Measurements from ENCODE around the gene CHCHD6.

The CHCHD6 gene

DNA sequence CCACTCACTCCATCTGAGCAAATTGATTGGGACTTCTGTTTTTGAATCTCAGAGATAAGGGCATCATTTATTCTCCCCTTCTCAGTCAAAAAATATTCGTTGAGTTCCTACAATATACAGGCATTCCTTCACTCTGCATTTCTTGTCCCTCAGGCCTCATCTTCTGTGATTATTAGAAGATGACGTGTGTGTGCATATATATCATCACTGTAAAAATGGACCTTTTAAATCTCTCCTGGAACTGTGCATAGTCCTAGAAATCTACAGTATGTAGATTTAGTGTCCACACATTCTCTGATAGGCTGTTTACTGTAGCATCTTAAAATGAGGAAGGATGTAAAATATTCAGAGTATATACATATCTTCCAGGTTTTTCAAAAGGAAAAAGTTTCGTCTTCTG, 235.7 kb downstream of the CHCHD6 start:
- no peak for DNase-seq (ENCODE audit: low read depth in 2 of 2)

DNA sequence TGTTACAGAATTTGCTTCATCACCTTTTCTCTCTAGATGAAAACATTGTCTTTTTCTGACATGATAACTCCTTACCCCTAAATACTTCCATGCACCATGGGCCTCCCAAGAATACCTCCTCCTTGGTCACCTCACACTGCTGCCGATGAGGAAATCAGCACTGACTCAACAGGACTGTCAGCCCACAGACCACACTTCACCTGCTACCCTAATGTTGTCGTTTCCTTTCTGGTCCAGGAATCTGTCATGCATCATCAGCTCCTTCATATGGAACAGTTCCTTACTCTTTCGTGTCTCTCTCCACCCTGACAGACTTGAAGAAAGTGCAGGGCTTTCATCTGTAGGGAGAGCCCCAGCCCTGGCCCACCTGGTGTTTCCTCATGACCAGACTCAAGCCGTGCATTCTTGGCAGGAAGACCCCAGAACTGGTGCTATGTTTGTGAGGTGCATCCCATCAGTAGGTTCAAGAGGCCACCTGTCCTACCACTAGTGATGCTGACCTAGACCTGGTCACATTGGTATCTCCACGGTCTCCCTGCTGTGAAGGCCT, 237.8 kb downstream of the CHCHD6 start:
- DNase-seq (ENCODE audit: low read depth in 2 of 2) = no peak

DNA sequence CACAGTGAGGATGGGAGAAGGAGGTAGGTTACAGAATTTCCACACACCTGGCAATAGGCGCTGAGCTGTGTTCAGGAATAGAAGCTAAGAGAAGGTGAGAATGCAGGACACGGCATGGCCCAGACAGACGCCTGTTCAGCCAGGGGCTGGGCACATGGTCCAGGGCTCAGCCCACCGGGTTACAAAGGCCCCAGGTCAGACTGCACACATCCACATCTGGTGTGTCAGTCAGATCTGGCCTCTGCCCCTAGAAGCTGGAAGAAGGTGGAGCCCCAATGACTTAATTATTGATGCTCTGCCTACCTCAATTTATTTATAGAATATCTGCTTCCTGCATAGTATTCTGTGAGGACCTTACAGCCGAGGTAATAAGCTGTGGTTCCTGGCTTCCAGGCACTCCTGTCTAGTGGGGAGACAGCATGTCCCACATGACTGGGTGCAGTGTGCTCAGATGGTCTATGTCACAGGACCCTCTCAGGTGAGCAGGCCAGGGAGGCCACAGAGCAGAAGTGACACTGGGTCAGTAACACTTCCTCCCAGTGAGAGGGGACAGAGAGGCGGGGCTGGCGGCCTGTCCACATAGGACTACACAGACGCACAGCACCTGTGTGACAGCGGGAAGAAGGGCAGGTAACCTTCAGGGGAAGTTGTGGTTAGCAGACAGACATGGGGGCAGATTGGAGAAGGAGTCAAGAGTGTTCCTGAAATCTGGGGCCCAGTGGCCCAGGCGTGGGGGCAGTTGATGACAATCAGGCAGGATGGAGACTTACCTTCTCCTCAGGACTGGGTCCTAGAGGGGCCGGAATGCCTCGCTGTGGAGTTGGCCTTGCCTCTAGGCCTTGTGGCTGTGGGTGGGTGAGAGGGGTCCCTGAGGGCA, 240.3 kb downstream of the CHCHD6 start:
- no peak for DNase-seq (ENCODE audit: low read depth in 2 of 2)

DNA sequence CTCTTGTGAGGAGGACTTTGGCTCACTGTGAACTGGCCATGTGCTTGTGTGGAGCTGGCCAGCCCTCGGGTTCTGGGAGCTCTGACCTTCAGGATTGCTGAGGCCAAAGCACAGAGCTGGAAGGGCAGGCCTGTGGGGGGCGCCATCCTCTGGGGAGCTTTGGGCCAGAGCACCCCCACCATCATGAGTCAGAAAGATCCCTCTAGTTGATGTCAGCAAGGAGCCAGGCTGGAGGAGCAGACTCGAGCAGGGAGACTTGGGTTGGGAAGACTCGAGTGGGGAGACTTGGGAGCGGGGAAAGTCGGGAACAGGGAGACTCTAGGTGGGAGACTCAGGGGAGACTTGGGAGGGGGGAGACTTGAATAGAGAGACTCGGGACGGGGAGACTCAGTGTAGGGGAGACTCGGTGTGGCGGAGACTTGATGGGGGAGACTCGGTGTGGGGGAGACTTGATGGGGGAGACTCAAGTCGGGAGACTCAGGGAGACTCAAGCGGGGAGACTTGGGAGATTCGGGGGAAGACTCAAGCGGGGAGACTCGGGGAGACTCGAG, 241.2 kb downstream of the CHCHD6 start:
- no peak for DNase-seq (ENCODE audit: low read depth in 2 of 2)

DNA sequence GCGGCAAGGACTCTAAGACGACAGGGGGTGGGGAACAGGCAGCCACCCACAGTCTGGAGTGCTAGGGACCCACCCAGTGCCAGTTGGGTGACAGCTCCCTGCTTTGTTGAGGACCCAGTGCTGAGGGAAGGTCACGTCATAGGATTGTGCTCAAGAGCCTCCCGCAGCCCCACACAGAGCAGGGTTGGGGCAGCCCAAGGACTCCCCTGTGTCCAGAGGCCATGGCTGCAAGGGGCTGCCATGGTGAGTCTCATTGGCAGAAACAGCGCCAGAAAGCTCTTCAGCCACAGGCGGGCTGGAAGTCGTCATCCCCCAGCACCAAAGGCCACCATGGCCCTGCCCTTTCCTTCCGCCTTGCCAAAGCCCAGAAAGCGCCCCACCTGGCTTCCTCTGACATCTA, 241.9 kb downstream of the CHCHD6 start:
- DNase-seq (ENCODE audit: low read depth in 2 of 2) = no peak

DNA sequence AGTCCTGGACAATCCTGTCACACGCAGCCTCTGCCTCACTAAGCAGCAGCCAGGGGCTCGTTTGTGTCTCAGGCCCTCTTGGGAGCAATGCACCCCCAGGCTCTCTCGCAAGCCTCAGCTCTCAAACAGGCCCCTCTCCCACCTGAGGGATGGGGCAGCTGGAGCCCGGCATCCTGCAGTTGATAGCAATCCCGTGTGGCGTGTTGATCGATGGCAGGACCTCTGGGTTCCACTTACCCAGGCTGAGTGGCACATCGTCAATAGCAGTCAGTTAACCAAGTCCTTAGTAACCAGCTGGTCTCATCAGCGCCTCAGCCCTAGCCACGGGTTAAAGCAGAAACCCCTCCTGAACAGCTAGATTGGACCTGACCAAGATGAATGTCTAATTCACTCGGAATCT, 242.4 kb downstream of the CHCHD6 start:
- no peak for DNase-seq (ENCODE audit: low read depth in 2 of 2)

DNA sequence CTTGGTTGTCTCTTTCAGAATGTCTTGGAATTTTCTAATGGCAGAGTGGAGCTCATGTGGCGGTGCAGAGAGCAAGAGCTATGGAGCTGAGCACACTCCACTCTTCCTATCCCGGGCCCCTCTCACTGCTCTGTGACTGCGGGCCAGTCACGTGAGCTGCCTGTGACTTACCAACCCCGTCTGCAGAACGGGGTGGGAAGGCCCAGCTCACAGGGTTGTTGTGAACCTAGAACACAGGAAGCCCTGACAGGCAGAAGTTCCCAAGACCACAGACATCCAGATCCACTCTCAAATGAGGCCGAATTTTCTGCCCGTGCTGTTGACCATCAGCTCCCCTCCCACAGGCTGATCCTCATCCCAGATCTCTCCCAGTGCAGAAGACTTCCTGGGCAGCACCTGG, 243.4 kb downstream of the CHCHD6 start:
- DNase-seq (ENCODE audit: low read depth in 2 of 2) = no peak

DNA sequence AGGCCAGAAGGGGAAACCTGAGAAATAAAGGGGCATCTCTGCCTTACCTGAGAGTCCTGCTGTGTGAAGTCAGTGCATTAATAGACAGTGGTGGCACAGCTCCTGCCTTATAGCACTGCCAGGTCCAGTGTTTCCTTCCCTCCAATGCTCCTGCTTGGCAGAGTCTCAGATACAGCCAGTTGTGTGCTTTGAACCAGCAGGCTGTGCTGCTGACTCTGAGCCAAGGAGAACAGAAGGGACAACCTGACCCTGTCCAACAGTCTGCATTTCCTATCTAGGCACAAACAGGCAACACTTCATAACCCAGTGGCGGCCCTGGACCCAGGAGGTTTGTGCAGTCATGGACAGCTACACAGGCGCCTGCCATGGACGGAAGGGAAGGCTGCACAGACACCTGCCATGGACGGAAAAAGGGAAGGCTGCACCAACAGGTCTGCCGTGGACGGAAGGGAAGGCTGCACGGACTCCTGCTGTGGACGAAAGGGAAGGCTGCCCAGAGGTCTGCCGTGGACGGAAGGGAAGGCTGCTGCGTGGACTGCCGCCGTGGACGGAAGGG, 245.0 kb downstream of the CHCHD6 start:
- no peak for DNase-seq (ENCODE audit: low read depth in 2 of 2)

DNA sequence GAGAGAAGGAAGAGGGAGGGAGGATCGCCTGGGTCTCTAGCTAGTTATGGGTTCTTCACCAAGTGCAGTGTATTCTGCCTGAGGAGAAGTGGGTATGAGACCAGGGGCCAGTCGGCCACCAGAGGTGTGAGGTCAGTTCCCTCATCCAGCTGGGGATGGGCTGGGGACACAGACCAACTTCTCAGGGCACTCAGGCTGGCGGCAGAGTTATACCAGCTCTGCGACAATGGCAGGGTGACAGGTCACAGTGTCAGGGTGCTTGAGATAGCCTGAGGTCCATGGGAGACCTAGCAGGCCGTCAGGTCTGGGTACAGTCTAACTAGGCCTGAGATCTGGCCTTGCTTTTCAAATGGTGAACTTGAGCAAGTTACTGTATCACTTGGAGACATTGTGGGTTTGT, 247.5 kb downstream of the CHCHD6 start:
- DNase-seq (ENCODE audit: low read depth in 2 of 2) = no peak

DNA sequence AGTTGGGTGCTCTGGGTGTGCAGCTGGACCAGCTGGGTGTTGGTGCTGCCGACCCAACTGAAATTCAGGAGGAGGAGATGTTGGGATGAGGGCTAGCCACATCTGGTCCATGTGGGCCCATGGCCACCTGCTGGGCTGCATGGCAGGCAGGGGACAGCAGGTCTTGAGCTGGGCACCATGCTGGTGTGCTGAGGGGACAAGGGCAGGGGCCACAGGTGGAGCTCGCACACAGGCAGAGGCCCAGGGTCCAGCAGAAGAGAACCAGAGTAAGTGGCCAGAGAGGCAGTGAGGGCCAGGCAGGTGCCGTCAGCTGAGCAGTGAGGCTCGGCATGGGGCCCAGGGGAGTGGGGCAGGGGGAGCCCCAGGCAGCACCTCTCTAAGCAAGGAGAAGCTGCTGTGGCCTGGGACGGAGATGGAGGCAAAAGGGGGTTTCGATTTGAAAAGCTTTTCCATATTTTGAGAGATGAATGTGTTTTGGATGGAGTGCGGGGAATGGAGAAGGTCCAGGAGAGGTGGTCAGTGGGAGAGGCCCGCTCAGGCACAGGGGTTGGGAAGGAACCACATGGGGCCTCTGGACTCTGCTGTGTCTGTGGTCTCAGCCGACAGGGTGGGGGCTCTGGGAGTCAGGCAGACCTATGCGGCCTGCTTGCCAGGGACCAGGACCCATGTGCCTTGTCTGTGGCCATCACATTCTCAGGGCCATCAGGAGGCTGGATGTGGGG, 248.4 kb downstream of the CHCHD6 start:
- DNase-seq (ENCODE audit: low read depth in 2 of 2) = no peak

DNA sequence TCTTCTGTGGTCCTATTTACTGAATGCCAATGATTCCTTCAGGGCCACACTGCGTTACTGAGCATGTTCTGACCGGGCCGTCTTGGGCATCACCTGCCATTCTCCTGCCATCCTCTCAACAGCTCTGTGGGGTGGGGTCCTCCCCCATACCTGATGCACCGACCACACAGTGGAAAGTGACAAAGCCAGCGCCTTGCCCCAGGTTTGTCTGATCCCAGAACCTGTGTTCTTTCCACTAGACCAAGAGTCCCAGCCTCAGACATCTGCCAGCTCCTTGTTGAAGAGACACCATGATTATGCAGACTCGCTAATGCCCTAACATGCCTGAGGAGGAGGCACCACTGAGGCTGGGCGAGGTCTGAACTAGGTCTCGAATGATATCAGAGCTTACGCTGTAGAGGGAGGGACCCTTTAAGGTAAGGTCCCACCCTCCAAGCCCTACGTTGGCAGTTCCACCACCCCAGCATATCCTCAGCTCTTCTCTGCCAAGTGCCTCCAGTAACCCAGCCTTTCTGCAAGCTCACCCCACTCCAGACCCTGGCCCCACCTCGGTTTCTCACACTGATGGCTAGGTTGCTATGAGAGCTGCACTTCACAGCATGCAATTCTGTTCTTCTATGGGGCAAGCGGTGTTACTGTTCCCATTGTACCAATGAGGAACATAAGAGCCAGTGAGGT, 249.1 kb downstream of the CHCHD6 start:
- no peak for DNase-seq (ENCODE audit: low read depth in 2 of 2)

DNA sequence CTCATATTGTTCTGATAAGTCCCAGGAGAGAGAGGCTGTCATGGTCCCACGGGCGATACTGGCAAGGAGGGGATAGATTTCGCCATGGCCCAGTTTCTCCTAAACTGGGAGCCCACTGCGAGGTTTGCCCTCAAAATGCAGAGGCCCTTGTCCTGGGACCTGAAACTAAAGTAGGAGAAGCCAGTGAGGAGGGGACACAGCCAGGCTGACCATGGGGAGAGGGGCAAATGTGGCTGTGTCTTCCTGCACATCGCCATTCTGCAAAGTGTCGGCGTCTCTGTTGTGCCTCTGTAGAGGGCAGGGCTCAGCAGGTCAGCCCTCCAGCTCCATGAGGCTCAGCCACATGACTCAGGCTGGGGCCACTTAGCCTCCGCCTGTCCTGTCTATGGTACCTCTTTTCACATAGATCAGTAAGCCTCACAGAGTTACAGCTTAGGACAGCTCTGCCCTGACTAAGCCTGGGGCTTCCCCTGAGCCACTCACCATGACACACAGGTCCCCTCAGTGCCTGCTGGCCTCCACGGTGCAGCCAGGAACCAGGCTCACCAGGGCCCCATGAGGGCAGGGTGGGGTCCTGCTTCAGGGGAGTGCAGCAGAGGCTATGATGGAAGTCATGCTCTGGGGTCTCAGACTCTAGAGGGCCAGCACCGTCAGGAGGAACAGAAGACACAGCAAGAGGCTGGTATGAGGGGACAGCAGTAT, 250.3 kb downstream of the CHCHD6 start:
- DNase-seq (ENCODE audit: low read depth in 2 of 2) = no peak

DNA sequence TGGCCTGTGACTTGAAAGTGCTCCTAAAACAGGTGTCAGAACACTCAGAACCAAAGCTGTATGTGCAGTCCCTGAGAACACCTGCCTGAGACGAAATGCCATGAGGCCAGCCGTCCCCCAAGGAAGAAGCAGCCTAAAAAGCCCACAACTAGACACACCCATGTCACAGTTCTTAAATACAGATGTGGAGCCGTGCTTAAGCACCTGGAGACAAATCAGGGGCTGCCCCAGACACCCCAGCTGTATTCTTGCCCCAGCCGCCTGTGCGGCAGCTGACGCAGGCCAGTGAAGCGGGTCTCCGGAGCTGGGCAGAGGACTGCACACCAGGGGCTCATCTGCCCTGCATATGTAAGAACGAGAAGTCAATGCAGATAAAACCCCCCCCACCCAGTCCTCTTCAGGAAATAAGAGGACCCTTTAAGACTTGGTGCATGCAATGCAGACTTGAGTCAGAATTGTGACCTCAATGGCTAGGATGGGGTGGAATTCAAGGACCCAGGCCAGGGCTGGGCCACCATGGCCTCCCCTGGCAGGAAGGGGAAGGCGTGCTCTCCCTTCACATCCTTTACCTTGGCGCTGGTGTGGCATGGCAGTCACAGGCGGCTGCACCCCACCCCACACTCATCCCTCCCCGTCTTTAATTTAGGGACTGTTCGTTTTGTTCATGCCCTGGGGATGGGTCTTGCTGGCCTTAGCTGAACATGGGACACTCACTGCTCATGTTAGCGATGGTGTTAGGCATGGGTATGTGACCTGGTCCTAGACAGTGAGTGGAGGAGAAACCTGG, 251.2 kb downstream of the CHCHD6 start:
- no peak for DNase-seq (ENCODE audit: low read depth in 2 of 2)

DNA sequence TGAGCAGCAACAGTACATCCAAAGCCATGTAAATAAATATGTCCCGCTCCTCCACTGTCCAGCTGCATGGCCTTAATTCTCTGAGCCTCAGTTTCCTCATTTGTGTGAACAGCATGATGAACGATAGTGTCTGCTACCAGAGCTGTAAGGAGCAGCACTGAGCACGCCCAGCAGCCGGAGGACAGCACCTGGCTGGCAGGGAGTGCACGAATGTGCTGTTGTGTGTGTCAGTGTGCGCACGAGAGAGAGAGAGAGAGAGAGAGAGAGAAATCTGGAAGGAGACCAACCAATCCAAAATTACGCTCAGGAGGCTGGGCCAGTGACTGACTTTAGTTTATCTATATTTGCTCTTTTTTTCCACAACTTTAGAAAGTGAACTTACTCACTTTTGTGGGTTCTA, 252.3 kb downstream of the CHCHD6 start:
- no peak for DNase-seq (ENCODE audit: low read depth in 2 of 2)

DNA sequence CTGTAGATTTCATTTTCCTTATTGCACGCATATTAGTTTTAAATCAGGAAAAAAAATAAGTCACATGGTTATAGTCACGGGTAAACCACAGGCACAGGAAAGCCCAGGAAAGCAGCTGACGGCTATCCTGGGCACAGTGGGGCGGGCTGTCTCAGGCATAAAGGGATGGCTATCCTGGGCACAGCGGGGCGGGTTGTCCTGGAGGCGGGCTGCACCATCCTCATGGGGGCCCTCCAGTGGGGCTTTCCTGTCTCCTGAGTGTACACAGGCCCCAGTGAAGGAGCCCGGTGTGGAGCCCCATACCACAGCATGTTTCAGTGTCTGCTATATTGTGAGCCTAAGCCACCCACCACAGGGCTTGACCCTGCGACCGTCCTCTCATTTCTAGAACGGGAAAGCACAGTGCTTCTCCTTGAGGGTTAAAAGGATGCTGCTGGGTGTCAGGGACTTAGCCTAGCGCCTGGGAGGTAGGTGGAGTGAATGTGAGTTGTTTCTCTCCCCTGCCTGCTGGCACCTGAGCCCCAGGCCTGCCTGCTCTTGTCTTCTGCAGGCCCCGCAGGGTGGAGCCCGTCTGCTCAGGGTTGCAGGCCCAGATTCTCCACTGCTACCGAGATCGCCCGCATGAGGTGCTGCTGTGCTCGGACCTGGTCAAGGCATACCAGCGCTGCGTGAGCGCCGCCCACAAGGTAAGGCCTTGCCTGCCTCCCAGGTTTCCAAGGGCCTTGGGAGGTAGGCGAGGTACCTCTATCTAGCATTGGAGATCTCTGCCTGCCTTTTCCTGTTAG, 253.0 kb downstream of the CHCHD6 start:
- DNase-seq (ENCODE audit: low read depth in 2 of 2) = no peak

DNA sequence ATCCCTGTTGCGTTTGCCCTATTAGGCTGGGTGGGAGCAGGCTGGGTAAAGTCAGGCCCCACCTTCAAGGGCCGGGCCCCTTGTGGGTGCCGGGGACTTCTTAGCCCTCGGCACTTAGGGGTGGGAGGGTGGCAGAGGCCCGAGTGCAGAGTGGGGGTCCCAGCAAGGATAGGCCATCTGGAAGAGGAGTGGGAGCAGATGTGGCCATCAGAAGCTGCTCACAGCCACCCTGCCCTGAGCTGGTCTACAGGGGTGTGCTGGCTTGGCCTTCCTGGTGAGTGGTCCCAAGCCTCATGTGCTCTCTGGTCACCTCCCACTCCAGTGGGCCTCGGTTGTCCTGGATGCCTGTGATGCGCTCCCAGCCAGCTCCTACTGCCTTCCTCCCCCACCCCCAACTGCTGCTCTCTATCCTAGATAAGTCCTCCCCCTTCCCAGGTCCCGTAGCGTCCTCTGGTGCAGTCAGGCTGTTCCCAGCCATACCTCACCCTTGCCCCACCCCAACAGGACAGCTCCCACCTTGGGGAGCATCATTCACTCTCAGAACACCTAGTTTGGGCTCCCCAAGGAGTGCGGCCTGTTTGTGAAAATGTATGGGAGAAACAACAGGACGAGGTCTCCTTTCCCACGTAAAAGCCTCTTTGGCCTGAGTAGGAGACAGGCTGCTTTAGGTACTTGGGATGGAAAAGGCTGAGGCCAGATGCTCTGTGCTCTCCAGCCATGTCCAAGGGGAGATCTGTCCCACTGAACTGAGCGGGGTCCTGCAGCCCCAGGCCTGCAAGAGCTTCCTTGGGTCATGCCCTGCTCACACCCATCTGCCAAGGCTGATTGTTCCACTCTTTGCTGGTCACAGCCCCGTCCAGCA, 254.0 kb downstream of the CHCHD6 start:
- no peak for DNase-seq (ENCODE audit: low read depth in 2 of 2)

DNA sequence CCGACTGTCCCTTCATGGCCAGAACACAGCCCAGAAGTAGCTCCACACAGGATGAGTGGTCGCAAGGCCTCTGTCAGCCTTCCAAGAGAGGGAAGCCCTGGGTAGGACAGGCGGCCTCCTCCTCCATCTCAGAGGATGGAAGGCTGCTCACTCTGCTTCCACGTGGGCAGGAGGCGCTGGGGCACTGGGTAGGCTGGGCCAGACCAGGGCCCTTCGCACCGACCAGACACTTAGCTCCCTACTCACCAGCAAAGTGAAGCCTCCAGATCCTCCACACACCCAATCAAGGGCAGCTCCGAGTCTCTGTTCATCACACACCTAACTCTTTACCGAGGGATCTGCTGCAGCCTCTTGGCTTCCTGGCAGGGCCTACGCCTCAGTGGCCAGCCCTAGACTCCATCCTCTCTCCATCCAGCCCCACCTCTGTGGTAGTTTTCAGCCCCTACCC, 254.6 kb downstream of the CHCHD6 start:
- no peak for DNase-seq (ENCODE audit: low read depth in 2 of 2)

DNA sequence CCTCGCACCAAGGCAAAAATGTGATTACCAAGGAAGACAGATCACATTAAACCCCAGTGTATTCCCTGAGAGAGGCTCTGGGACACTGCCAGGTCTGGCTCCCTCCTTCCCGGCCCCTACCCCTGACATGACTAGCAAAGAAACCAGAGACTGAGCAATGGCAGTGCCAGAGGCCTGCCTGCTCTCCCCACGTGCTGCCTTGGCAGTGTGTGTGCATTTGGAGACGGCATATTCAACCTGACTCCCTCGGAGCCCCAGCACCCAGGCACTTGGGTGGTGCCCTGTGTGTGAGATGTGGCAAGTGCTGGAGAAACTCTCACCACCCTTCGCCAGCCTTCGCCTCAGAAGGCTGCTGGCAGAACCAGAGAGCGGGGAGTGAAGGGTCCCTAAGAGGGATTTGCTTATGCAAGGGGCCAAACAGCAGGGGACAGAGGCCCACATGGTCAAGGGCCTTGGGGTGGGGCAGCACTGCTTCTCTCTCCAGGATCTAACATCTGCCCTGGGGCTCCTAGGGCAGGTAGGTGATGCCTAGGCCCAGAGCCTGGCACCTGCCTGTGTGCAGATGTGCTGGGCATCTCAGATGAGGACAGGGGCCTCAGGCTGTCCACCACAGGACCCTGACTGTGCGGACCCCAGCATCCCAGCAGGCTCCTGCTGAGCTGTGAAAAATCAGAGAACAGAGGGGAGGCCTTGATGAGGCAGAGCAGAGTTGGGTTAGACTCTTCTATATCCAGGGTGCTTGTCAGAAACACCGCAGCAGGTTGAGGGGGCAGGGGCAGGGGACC, 255.3 kb downstream of the CHCHD6 start:
- no peak for DNase-seq (ENCODE audit: low read depth in 2 of 2)
